Measurements from ENCODE around the gene ADAM22.
"Not testable (repeated sequence)": the region's sequence is repeated elsewhere in the genome, so short reads cannot be mapped to it uniquely, and the experiment has no call there.

Gene ADAM22, protein sequence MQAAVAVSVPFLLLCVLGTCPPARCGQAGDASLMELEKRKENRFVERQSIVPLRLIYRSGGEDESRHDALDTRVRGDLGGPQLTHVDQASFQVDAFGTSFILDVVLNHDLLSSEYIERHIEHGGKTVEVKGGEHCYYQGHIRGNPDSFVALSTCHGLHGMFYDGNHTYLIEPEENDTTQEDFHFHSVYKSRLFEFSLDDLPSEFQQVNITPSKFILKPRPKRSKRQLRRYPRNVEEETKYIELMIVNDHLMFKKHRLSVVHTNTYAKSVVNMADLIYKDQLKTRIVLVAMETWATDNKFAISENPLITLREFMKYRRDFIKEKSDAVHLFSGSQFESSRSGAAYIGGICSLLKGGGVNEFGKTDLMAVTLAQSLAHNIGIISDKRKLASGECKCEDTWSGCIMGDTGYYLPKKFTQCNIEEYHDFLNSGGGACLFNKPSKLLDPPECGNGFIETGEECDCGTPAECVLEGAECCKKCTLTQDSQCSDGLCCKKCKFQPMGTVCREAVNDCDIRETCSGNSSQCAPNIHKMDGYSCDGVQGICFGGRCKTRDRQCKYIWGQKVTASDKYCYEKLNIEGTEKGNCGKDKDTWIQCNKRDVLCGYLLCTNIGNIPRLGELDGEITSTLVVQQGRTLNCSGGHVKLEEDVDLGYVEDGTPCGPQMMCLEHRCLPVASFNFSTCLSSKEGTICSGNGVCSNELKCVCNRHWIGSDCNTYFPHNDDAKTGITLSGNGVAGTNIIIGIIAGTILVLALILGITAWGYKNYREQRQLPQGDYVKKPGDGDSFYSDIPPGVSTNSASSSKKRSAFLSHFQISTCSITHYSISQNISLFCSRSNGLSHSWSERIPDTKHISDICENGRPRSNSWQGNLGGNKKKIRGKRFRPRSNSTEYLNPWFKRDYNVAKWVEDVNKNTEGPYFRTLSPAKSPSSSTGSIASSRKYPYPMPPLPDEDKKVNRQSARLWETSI

DNA sequence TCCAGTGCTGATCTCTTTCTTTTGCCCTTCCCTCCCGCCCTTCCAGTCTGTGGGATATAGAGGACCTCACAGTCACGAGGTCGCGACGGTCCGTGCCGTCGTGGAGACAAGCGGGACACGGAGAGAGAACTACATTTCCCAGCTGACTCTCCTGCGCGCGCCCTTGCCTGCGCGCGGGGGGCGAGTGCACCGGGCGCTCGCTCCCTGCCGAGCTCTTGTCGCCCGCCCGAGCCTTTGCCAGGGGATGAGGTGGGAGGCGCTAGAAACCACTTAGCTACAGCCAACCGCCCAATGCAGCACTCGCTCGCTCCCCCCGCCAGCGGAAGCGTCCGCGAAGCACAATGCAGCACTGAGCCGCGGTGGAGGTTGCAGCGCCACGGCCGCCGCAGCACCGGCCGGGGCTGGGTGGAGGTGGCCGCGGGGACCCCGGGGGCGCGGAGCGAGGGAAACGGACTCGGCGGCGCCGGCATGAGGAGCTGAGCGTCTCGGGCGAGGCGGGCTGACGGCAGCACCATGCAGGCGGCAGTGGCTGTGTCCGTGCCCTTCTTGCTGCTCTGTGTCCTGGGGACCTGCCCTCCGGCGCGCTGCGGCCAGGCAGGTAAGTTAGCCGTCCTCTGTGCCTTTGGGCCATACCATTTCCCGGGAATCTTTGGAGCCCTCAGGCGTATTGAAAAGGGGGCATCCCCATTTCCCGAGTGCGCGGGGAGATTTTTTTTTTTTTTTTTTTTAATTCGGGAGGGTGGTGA is at the start of gene ADAM22:
ADAM22 (plus strand) TSS at position 299 of the 746 bp plus-strand sequence; CDS start at position 514, 215 bp downstream.
- peak; percentile 87 for DNase-seq

GRCh38 chr7:87885018-87885417 is 49.0 kb upstream of the ADAM22 start:
- no peak for DNase-seq

- DNase-seq: peak; percentile 54
Observed at GRCh38 chr7:87886875-87887274, 47.2 kb upstream of the ADAM22 start.

DNA sequence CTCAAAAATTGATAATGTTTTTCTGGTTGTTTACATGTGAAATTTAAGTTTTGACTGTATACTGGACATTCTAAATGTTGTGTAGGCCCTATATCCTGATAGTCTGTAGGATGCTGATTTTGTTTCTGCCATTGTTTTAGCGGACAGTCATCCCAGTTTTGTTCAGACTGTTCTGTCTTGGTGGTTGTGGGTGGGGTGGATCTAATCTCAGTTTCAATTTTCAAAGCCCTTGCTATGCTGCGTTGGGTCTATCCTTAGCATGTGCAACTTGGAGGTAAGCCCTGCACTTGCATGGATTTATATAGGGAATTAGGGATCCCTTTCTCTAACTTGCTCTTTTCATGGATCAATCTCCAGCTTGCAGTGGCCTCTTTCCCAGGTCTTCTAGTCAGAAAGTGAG is 38.7 kb upstream of the ADAM22 start:
- DNase-seq: no peak

DNA sequence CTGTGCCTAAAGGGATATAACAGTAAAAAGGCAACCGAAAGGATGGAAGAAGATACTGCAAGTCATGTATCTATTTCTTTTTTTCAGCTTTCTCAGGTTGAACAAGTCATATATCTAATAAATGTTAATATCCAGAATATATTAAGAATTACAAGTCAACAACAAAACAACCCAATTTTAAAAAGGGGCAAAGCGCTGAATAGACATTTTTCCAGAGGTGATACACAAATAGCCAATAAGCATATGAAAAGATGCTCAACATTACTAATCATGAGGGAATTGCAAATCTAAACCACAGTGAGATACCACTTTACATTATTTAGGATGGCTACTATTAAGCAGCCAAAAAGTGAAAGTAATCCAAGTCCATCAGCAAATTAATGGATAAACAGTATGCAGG is 34.8 kb upstream of the ADAM22 start:
- DNase-seq: no peak

DNA sequence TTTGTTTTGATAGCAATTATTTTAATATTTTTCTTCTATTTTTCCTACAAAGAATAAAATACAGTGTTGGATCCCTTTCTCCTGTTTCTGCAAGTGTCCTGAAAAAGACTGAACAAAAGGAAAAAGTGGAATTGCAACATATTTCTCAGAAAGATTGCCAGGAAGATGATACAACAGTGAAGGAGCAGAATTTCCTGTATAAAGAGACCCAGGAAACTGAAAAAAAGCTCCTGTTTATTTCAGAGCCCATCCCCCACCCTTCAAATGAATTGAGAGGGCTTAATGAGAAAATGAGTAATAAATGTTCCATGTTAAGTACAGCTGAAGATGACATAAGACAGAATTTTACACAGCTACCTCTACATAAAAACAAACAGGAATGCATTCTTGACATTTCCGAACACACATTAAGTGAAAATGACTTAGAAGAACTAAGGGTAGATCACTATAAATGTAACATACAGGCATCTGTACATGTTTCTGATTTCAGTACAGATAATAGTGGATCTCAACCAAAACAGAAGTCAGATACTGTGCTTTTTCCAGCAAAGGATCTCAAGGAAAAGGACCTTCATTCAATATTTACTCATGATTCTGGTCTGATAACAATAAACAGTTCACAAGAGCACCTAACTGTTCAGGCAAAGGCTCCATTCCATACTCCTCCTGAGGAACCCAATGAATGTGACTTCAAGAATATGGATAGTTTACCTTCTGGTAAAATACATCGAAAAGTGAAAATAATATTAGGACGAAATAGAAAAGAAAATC is 26.7 kb upstream of the ADAM22 start:
- not testable (repeated sequence) for DNase-seq

GRCh38 chr7:87908814-87909213 is 25.2 kb upstream of the ADAM22 start:
- DNase-seq: not testable (repeated sequence)

DNA sequence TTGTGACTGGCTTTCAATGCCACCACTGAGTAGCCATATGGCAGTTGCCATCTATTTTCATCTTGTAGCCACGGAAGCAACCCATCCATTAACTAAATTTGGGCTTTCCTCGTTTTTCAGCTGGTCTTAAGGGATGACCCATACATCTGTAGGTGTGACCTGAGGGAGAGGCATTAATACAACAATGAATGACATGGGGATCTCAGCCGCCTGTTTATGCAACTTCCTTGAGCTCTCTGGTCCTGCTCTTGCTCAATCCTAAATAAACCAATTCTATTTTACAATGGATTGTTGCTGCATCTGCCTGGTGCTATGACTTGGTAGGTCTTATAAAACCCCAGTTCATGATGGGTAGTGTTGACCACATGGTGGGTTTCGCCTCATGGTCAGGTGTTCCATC is 21.9 kb upstream of the ADAM22 start:
- no peak for DNase-seq

GRCh38 chr7:87918740-87919139 is 15.3 kb upstream of the ADAM22 start:
- no peak for DNase-seq

DNA sequence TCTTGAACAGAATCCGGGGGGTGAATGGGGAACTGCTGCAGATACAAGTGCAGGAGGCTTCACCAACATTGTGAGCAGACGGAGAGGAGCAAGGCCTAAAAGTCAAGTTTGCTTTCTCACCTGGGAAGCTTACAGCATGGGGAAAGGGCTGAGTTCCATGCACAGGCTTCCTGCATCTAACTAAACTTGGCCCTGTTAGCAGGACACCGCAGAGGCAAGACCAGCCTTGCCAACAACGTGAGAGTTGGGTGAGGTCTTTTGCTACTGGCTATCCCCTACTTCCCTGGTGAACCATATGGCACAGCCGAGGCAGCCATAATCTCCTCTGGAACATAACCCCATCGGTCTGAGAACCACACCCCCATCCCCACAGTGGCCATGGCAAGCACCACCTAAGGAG is 14.2 kb upstream of the ADAM22 start:
- DNase-seq: no peak

DNA sequence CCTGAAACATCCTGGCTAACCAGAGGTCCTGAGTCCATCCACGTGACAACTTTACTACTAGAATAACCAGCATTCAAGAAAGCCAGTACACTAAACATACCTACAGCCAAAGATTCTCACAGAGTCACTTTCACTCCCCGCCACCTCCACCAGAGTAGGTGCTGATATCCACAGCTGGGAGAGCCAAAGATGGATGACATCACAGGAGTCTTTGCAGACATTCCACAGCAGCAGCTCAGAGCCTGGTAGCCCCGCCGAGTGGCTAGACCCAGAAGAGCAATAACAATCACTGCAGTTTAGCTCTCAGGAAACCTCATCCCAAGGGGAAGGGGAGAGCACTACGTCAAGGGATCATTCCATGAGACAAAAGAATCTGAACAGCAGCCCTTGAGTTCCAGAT is 13.5 kb upstream of the ADAM22 start:
- DNase-seq: no peak

GRCh38 chr7:87922759-87923395 is 11.2 kb upstream of the ADAM22 start:
- not testable (repeated sequence) for DNase-seq

DNA sequence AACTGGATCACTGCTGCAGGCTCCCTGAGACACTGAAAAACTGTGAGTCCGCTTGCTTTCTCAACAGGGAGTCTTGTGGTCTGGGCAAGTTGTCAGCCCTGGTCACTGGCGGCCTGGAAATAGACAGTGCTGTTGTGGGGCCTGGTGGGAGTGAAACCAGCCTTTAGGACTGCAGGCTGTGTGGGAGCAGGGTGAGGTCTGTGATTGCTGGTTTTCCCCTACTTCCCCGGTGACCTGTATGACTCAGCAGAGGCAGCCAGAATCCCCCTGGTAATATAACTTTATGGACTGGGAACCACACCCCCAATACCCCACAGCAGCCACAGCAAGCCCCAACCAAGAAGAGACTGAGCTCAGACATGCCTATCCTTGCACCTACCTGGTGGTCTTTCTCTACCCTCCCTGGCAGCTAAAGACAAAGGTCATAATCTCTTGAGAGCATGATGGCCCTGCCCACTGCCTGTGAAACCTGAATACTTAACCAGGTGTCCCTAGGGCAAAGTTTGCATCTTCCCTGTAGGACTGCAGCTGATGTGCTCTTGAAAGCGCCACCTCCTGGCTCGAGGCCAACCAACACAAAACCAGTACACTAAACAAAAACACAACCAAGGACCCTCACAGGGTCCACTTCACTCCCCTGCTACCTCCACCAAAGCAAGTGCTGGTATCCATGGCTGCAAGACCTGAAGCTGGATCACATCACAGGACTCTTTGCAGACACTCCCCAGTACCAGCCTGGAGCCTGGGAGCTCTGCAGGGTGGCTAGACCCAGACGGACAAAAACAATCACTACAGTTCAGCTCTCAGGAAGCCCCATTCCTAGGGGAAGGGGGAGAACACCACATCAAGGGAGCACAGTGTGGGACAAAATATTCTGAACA is 7.2 kb upstream of the ADAM22 start:
- no peak for DNase-seq

DNA sequence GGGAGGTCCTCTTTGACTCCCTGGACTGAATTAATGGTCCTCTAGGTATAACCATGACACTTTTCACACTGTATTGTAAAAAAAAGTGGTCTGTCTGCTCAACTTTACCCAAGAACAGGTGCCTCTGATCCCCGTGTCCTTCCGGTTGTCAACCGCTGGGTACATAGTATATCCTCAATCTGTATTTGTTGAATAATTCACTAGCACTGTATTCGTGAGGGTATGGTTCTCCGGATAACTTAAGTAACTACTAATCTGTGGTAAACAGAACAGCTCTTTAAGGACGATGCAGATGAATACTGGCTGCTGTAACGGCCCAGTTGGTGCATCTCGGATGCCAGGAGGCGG is 472 bp upstream of the ADAM22 start:
- DNase-seq: no peak

- peak; percentile 14 for DNase-seq
Observed at GRCh38 chr7:87934699-87935383, 790 bp downstream of the ADAM22 start.

GRCh38 chr7:87935384-87935706 is 1.3 kb downstream of the ADAM22 start:
- no peak for DNase-seq

DNA sequence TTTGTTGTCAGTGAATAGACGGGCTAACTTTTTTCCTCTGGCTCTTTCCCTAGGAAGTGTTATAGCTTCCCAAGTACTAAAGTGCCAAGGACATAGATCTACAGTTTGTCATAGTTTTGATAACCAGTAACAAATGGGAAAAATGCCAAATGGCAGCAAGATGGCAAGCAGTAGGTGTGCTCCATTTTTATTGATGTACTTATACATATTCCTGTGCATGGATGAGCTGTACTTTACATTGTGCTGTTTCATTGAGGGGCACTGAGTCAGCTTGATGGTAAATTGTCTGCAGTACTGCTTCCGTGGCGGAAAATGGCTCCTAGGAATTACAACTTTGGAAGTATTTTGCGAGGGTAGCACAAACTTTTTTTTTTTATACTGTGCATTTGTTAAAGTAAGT is 7.1 kb downstream of the ADAM22 start:
- no peak for DNase-seq

GRCh38 chr7:87944547-87944946 is 10.5 kb downstream of the ADAM22 start:
- DNase-seq: no peak

- DNase-seq: not testable (repeated sequence)
Observed at GRCh38 chr7:87945926-87946325, 11.9 kb downstream of the ADAM22 start.

- DNase-seq: no peak
Observed at GRCh38 chr7:87948371-87948770, 14.3 kb downstream of the ADAM22 start.
